ENCODE measurements around the gene MKRN2.
"Not testable (repeated sequence)": the region's sequence is repeated elsewhere in the genome, so short reads cannot be mapped to it uniquely, and the experiment has no call there.

The MKRN2 gene

GRCh38 chr3:12630292-12630691 lies 73.4 kb downstream of the MKRN2 start:
- DNase-seq: no peak

DNA sequence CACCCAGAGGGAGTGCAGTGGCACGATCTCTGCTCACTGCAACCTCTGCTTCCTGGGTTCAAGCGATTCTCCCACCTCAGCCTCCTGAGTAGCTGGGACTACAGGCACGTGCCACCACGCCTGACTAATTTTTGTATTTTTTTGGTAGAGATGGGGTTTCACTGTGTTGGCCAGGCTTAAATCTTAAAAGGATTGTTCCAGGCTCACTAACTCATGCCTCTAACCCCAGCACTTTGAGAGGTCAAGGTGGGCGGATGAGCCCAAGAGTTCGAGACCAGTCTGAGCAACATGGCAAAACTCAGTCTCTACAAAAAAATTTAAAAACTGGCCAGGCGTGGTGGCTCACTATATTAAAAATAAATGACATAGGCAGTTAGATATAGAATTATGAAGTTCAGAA lies 74.0 kb downstream of the MKRN2 start:
- not testable (repeated sequence) for DNase-seq

- no peak for DNase-seq
Measured at GRCh38 chr3:12632523-12632922, 75.6 kb downstream of the MKRN2 start.

GRCh38 chr3:12633108-12633507 lies 76.2 kb downstream of the MKRN2 start:
- no peak for DNase-seq
